Measurements from ENCODE around the gene DGCR2.
A peak's percentile ranks its signal among the peaks of the same experiment; 100 is the strongest.

DGCR2 gene

GRCh38 chr22:19062139-19062942 is 59.9 kb downstream of the DGCR2 start:
- Histone ChIP-seq H3K36me3 (ENCODE audit: control insufficient read depth in 5 of 5, insufficient read depth in 5 of 5, low read length in 5 of 5) (peaks cover 3 to 97% (median 88%) of the 10 kb centered on the region in 5 donors), H3K27ac (ENCODE audit: low read depth, low read length) (no peak overlapping the region), H3K4me3 (ENCODE audit: low read depth in 1 of 5, low read length in 5 of 5) (peak overlapping the region in 1 of 5 donors; percentile 18), H3K4me1 (ENCODE audit: control insufficient read depth in 5 of 5, insufficient read depth in 5 of 5, low read length in 5 of 5) (peaks cover 3 to 23% (median 19%) of the 10 kb centered on the region in 5 donors), H3K9me3 (ENCODE audit: control insufficient read depth in 5 of 5, low read length in 5 of 5) (no peaks in the 10 kb centered on the region), H3K9ac (ENCODE audit: low read length in 5 of 5) (no peak overlapping the region), H3K27me3 (ENCODE audit: control insufficient read depth in 5 of 5, insufficient read depth in 4 of 5, low read length in 5 of 5) (no peaks in the 10 kb centered on the region)

GRCh38 chr22:19061471-19062138 is 60.6 kb downstream of the DGCR2 start:
- H3K36me3 ChIP-seq (ENCODE audit: control insufficient read depth in 5 of 5, insufficient read depth in 5 of 5, low read length in 5 of 5) = peaks cover 3 to 98% (median 90%) of the 10 kb centered on the region in 5 donors
- no peak overlapping the region for H3K4me3 ChIP-seq (ENCODE audit: low read depth in 1 of 5, low read length in 5 of 5)
- H3K27ac ChIP-seq (ENCODE audit: low read depth, low read length) = no peak overlapping the region

GRCh38 chr22:19060356-19061009 is 61.7 kb downstream of the DGCR2 start:
- Histone ChIP-seq H3K9ac (ENCODE audit: low read length in 5 of 5) (no peak overlapping the region), H3K36me3 (ENCODE audit: control insufficient read depth in 5 of 5, insufficient read depth in 5 of 5, low read length in 5 of 5) (peaks cover 3 to 98% (median 91%) of the 10 kb centered on the region in 5 donors), H3K27ac (ENCODE audit: low read depth, low read length) (no peak overlapping the region), H3K9me3 (ENCODE audit: control insufficient read depth in 5 of 5, low read length in 5 of 5) (no peaks in the 10 kb centered on the region), H3K27me3 (ENCODE audit: control insufficient read depth in 5 of 5, insufficient read depth in 4 of 5, low read length in 5 of 5) (no peaks in the 10 kb centered on the region), H3K4me3 (ENCODE audit: low read depth in 1 of 5, low read length in 5 of 5) (no peak overlapping the region), H3K4me1 (ENCODE audit: control insufficient read depth in 5 of 5, insufficient read depth in 5 of 5, low read length in 5 of 5) (peaks cover 3 to 23% (median 19%) of the 10 kb centered on the region in 5 donors)

More at GRCh38 chr22:19061471-19062138, 60.6 kb downstream of the DGCR2 start:
- peaks cover 3 to 23% (median 19%) of the 10 kb centered on the region in 5 donors for H3K4me1 ChIP-seq (ENCODE audit: control insufficient read depth in 5 of 5, insufficient read depth in 5 of 5, low read length in 5 of 5)
- no peak overlapping the region for H3K9ac ChIP-seq (ENCODE audit: low read length in 5 of 5)
- no peaks in the 10 kb centered on the region for H3K27me3 ChIP-seq (ENCODE audit: control insufficient read depth in 5 of 5, insufficient read depth in 4 of 5, low read length in 5 of 5)
- no peaks in the 10 kb centered on the region for H3K9me3 ChIP-seq (ENCODE audit: control insufficient read depth in 5 of 5, low read length in 5 of 5)

- no peaks in the 10 kb centered on the region for H3K9me3 ChIP-seq (ENCODE audit: control insufficient read depth in 5 of 5, low read length in 5 of 5)
- no peaks in the 10 kb centered on the region for H3K27me3 ChIP-seq (ENCODE audit: control insufficient read depth in 5 of 5, insufficient read depth in 4 of 5, low read length in 5 of 5)
- H3K9ac ChIP-seq (ENCODE audit: low read length in 5 of 5) = no peak overlapping the region
- peaks cover 3 to 23% (median 19%) of the 10 kb centered on the region in 5 donors for H3K4me1 ChIP-seq (ENCODE audit: control insufficient read depth in 5 of 5, insufficient read depth in 5 of 5, low read length in 5 of 5)
- no peak overlapping the region for H3K4me3 ChIP-seq (ENCODE audit: low read depth in 1 of 5, low read length in 5 of 5)
- H3K27ac ChIP-seq (ENCODE audit: low read depth, low read length) = no peak overlapping the region
- peaks cover 5 to 95% (median 85%) of the 10 kb centered on the region in 5 donors for H3K36me3 ChIP-seq (ENCODE audit: control insufficient read depth in 5 of 5, insufficient read depth in 5 of 5, low read length in 5 of 5)
These were observed 62.5 kb downstream of the DGCR2 start for GRCh38 chr22:19059481-19060278.

GRCh38 chr22:19058713-19059451 is 63.3 kb downstream of the DGCR2 start:
- no peak overlapping the region for H3K27ac ChIP-seq (ENCODE audit: low read depth, low read length)
- no peak overlapping the region for H3K9ac ChIP-seq (ENCODE audit: low read length in 5 of 5)
- H3K4me3 ChIP-seq (ENCODE audit: low read depth in 1 of 5, low read length in 5 of 5) = no peak overlapping the region
- no peaks in the 10 kb centered on the region for H3K9me3 ChIP-seq (ENCODE audit: control insufficient read depth in 5 of 5, low read length in 5 of 5)
- H3K4me1 ChIP-seq (ENCODE audit: control insufficient read depth in 5 of 5, insufficient read depth in 5 of 5, low read length in 5 of 5) = peaks cover 3 to 20% (median 18%) of the 10 kb centered on the region in 5 donors
- peaks cover 8 to 94% (median 78%) of the 10 kb centered on the region in 5 donors for H3K36me3 ChIP-seq (ENCODE audit: control insufficient read depth in 5 of 5, insufficient read depth in 5 of 5, low read length in 5 of 5)
- H3K27me3 ChIP-seq (ENCODE audit: control insufficient read depth in 5 of 5, insufficient read depth in 4 of 5, low read length in 5 of 5) = no peaks in the 10 kb centered on the region

- no peak overlapping the region for H3K9ac ChIP-seq (ENCODE audit: low read length in 5 of 5)
- H3K4me1 ChIP-seq (ENCODE audit: control insufficient read depth in 5 of 5, insufficient read depth in 5 of 5, low read length in 5 of 5) = peaks cover 3 to 15% (median 14%) of the 10 kb centered on the region in 5 donors
- no peaks in the 10 kb centered on the region for H3K27me3 ChIP-seq (ENCODE audit: control insufficient read depth in 5 of 5, insufficient read depth in 4 of 5, low read length in 5 of 5)
- H3K27ac ChIP-seq (ENCODE audit: low read depth, low read length) = no peak overlapping the region
- H3K36me3 ChIP-seq (ENCODE audit: control insufficient read depth in 5 of 5, insufficient read depth in 5 of 5, low read length in 5 of 5) = peaks cover 10 to 96% (median 77%) of the 10 kb centered on the region in 5 donors
- no peak overlapping the region for H3K4me3 ChIP-seq (ENCODE audit: low read depth in 1 of 5, low read length in 5 of 5)
- H3K9me3 ChIP-seq (ENCODE audit: control insufficient read depth in 5 of 5, low read length in 5 of 5) = no peaks in the 10 kb centered on the region
These were observed 64.2 kb downstream of the DGCR2 start for GRCh38 chr22:19057999-19058491.

GRCh38 chr22:19057539-19057938 is 64.7 kb downstream of the DGCR2 start:
- peaks cover 1 to 10% (median 9%) of the 10 kb centered on the region in 5 donors for H3K4me1 ChIP-seq (ENCODE audit: control insufficient read depth in 5 of 5, insufficient read depth in 5 of 5, low read length in 5 of 5)
- H3K36me3 ChIP-seq (ENCODE audit: control insufficient read depth in 5 of 5, insufficient read depth in 5 of 5, low read length in 5 of 5) = peaks cover 10 to 96% (median 76%) of the 10 kb centered on the region in 5 donors
- no peak overlapping the region for H3K4me3 ChIP-seq (ENCODE audit: low read depth in 1 of 5, low read length in 5 of 5)
- no peaks in the 10 kb centered on the region for H3K9me3 ChIP-seq (ENCODE audit: control insufficient read depth in 5 of 5, low read length in 5 of 5)
- no peaks in the 10 kb centered on the region for H3K27me3 ChIP-seq (ENCODE audit: control insufficient read depth in 5 of 5, insufficient read depth in 4 of 5, low read length in 5 of 5)
- peak overlapping the region in 1 of 5 donors; percentile 5 for H3K9ac ChIP-seq (ENCODE audit: low read length in 5 of 5)
- no peak overlapping the region for H3K27ac ChIP-seq (ENCODE audit: low read depth, low read length)

GRCh38 chr22:19056951-19057401 is 65.2 kb downstream of the DGCR2 start:
- H3K36me3 ChIP-seq (ENCODE audit: control insufficient read depth in 5 of 5, insufficient read depth in 5 of 5, low read length in 5 of 5) = peaks cover 10 to 96% (median 76%) of the 10 kb centered on the region in 5 donors
- no peaks in the 10 kb centered on the region for H3K27me3 ChIP-seq (ENCODE audit: control insufficient read depth in 5 of 5, insufficient read depth in 4 of 5, low read length in 5 of 5)
- no peak overlapping the region for H3K4me3 ChIP-seq (ENCODE audit: low read depth in 1 of 5, low read length in 5 of 5)
- H3K9ac ChIP-seq (ENCODE audit: low read length in 5 of 5) = peak overlapping the region in 1 of 5 donors; percentile 5
- H3K9me3 ChIP-seq (ENCODE audit: control insufficient read depth in 5 of 5, low read length in 5 of 5) = no peaks in the 10 kb centered on the region
- H3K27ac ChIP-seq (ENCODE audit: low read depth, low read length) = no peak overlapping the region
- H3K4me1 ChIP-seq (ENCODE audit: control insufficient read depth in 5 of 5, insufficient read depth in 5 of 5, low read length in 5 of 5) = peaks cover 0 to 5% (median 4%) of the 10 kb centered on the region in 5 donors

GRCh38 chr22:19055801-19056200 is 66.4 kb downstream of the DGCR2 start:
- H3K27ac ChIP-seq (ENCODE audit: low read depth, low read length) = no peak overlapping the region
- H3K36me3 ChIP-seq (ENCODE audit: control insufficient read depth in 5 of 5, insufficient read depth in 5 of 5, low read length in 5 of 5) = peaks cover 10 to 92% (median 75%) of the 10 kb centered on the region in 5 donors
- no peaks in the 10 kb centered on the region for H3K4me1 ChIP-seq (ENCODE audit: control insufficient read depth in 5 of 5, insufficient read depth in 5 of 5, low read length in 5 of 5)
- no peaks in the 10 kb centered on the region for H3K27me3 ChIP-seq (ENCODE audit: control insufficient read depth in 5 of 5, insufficient read depth in 4 of 5, low read length in 5 of 5)
- no peak overlapping the region for H3K4me3 ChIP-seq (ENCODE audit: low read depth in 1 of 5, low read length in 5 of 5)
- H3K9me3 ChIP-seq (ENCODE audit: control insufficient read depth in 5 of 5, low read length in 5 of 5) = no peaks in the 10 kb centered on the region
- no peak overlapping the region for H3K9ac ChIP-seq (ENCODE audit: low read length in 5 of 5)

All from subcutaneous abdominal adipose tissue (tissue), 5 donors.